ENCODE results near the gene VPS13C.

The VPS13C gene

GRCh38 chr15:62075595-62076277, 15.5 kb upstream of the VPS13C start:
- TF ChIP-seq CTCF (conservative IDR thresholded peaks at IDR 0.05; ENCODE audit: low read depth, low read length): no peak
- no peak for DNase-seq (ENCODE audit: low read depth)
- no peak overlapping the region for H3K4me3 ChIP-seq (ENCODE audit: low read length)

GRCh38 chr15:62071711-62072308, 11.6 kb upstream of the VPS13C start:
- DNase-seq (ENCODE audit: low read depth): no peak
- no peak overlapping the region for H3K4me3 ChIP-seq (ENCODE audit: low read length)
- TF ChIP-seq CTCF (conservative IDR thresholded peaks at IDR 0.05; ENCODE audit: low read depth, low read length): peak; percentile 61

GRCh38 chr15:62069551-62069950, 9.3 kb upstream of the VPS13C start:
- H3K4me3 ChIP-seq (ENCODE audit: low read length): no peak overlapping the region
- no peak for DNase-seq (ENCODE audit: low read depth)
- no peak for TF ChIP-seq CTCF (conservative IDR thresholded peaks at IDR 0.05; ENCODE audit: low read depth, low read length)

GRCh38 chr15:62068810-62069167, 8.5 kb upstream of the VPS13C start:
- no peak overlapping the region for H3K4me3 ChIP-seq (ENCODE audit: low read length)
- peak; percentile 1 for TF ChIP-seq CTCF (conservative IDR thresholded peaks at IDR 0.05; ENCODE audit: low read depth, low read length)

GRCh38 chr15:62068071-62068809, 8.0 kb upstream of the VPS13C start:
- DNase-seq (ENCODE audit: low read depth): no peak
- H3K4me3 ChIP-seq (ENCODE audit: low read length): peak overlapping the region; percentile 7
- TF ChIP-seq CTCF (conservative IDR thresholded peaks at IDR 0.05; ENCODE audit: low read depth, low read length): no peak

More at GRCh38 chr15:62068810-62069167, 8.5 kb upstream of the VPS13C start:
- DNase-seq (ENCODE audit: low read depth): no peak

GRCh38 chr15:62067448-62068044, 7.3 kb upstream of the VPS13C start:
- no peak for DNase-seq (ENCODE audit: low read depth)
- H3K4me3 ChIP-seq (ENCODE audit: low read length): peak overlapping the region; percentile 43
- no peak for TF ChIP-seq CTCF (conservative IDR thresholded peaks at IDR 0.05; ENCODE audit: low read depth, low read length)
